Astrocyte of the spinal cord (primary cell): Measurements from ENCODE around the gene PTGR3.

Source experiments
- DNase-seq: peaks from one replicate; pipeline ENCODE4 v3.0.0; 2011; ENCODE audit warnings: low read depth, low spot score
- H3K4me3 ChIP-seq: 2 replicates; pipeline ENCODE4 v1.5.1; 2011; ENCODE audit warnings: low read depth, mild to moderate bottlenecking, low read length, moderate library complexity
- in situ Hi-C: cut with HindIII; loops from 2 replicates; pipeline ENCODE4 v1.10.0; 2017; ENCODE audit warnings: low sequenced_read_pairs
- TF ChIP-seq, protein P1 (sequence below): IDR thresholded peaks from 2 replicates; pipeline ENCODE4 v1.5.1; 2012; ENCODE audit warnings: low read depth, mild to moderate bottlenecking, low read length, inconsistent platforms

The PTGR3 gene

DNA sequence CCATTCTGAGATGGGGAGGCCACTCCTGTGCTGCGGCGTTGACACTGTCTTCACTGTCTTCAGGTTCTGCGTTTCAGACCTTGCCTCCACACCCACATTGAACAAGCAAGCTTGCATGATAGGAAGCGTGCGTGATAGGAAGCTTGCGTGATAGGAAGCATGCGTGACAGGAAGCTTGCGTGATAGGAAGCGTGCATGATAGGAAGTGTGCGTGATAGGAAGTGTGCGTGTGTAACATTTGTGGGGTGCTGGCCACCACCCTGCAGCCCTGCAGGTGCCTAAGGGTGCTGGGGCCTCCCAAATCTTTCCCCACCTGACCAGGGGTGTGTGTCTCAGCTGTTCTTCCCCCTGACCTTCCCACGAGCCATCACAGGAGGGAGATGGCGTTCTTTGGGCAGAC lies 27.0 kb upstream of the PTGR3 start:
- no peak for DNase-seq
- TF ChIP-seq, protein P1, sequence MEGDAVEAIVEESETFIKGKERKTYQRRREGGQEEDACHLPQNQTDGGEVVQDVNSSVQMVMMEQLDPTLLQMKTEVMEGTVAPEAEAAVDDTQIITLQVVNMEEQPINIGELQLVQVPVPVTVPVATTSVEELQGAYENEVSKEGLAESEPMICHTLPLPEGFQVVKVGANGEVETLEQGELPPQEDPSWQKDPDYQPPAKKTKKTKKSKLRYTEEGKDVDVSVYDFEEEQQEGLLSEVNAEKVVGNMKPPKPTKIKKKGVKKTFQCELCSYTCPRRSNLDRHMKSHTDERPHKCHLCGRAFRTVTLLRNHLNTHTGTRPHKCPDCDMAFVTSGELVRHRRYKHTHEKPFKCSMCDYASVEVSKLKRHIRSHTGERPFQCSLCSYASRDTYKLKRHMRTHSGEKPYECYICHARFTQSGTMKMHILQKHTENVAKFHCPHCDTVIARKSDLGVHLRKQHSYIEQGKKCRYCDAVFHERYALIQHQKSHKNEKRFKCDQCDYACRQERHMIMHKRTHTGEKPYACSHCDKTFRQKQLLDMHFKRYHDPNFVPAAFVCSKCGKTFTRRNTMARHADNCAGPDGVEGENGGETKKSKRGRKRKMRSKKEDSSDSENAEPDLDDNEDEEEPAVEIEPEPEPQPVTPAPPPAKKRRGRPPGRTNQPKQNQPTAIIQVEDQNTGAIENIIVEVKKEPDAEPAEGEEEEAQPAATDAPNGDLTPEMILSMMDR: no peak
- in situ Hi-C loops: no loop called here

DNA sequence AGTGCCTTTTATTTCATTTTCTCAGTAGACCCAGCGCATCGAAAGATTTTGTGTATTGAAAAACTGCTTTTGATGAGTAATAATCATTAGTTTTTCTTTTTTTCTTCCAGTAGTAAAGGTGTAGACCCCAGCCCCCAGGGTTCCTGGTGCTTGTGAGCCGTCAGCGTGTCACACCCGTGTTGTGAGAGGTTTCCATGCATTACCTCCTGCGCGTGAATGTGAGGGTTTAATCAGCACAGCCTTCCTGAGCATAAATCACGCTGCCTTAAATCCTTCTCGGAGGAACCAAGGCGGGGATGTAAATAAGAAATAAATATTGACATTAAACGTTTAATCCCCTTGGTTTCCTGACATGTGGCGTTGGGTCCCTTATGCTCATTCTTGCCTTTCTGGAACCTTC lies 26.0 kb upstream of the PTGR3 start:
- DNase-seq: no peak
- no peak overlapping the region for H3K4me3 ChIP-seq
- TF ChIP-seq, protein P1: no peak
- in situ Hi-C loops: no loop called here

More for the DNA sequence above, 27.0 kb upstream of the PTGR3 start:
- H3K4me3 ChIP-seq: no peak overlapping the region

DNA sequence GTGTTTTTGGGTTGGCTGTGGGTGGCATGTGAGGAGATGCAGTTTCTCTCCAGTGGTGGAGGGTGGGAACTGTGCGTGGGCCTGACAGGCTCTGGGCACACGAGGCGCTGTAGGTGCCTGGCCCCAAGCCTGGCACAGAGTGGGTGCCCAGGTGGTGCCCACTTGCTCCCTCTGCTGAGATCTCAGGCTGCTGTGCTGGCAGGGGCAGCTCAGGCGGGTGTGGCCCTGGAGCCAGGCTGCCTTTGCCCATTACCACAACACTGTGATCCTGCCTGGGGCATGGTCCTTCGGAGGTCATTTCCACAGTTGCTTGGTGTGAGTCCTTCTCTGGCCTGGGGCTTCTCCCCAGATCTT lies 22.1 kb upstream of the PTGR3 start:
- TF ChIP-seq, protein P1: no peak
- in situ Hi-C loops: no loop called here
- DNase-seq: no peak
- H3K4me3 ChIP-seq: no peak overlapping the region

DNA sequence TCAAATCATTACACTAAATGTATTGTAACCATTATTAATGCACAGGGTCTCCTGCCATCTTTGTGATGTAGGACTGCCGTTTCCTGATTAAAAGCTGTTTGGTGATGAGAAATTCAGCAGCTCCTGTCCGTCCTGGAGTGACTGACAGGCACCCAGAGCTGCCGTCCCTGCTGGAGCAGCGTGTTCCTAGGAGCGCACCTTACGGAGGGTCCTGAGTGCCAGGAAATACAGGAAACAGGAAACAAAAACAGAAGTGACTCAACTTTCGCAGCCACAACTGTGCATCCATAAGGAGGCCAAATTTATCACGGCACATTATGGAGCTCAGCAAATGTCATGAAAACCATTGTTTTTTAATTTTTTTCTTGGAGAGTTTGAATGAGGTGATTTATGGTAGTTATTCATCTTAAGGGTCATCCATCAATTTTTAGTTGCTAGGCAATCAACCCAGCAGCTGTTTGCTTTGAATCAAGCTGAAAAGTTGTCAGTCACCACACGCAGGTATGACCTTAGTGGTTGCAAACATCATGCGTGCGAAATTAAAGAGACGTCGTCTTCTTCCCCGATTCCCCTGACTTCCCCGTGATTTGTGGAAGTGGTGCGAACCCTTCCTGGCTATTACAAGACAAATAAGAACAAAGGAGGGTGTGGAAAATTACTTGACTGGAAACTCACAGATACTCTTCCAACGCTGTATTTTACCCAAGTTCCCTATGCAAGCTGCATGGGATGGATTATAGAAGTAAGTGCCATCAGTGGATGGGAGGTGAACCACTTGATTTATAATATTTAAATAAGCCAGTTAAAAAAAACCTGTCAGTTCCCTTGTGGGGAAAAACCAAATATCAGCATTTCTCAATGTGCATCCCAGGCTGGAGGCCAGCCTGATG lies 21.5 kb upstream of the PTGR3 start:
- DNase-seq: peak; percentile 54
- in situ Hi-C loops: no loop called here
- no peak overlapping the region for H3K4me3 ChIP-seq
- TF ChIP-seq, protein P1: no peak

DNA sequence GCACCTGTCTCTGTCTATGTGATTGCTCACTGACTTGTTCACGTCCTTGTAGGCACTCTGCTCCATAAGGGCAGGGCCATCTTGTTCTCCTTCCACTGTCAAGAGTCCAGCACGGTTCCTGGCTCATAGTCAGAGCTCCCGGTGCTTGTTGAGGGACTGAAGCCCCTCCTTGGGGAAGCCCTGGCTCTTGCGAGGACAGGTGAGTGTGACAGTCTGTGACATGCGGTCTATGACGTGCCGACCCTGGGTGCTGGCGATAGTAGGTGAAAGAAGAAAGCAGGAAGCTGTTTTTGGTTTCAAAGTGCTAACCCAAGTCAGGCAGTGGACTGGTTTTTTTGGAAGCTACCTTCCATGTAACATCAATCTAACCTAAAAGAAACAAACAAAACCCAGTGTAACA lies 20.5 kb upstream of the PTGR3 start:
- no peak for DNase-seq
- TF ChIP-seq, protein P1: no peak
- in situ Hi-C loops: no loop called here
- no peak overlapping the region for H3K4me3 ChIP-seq

DNA sequence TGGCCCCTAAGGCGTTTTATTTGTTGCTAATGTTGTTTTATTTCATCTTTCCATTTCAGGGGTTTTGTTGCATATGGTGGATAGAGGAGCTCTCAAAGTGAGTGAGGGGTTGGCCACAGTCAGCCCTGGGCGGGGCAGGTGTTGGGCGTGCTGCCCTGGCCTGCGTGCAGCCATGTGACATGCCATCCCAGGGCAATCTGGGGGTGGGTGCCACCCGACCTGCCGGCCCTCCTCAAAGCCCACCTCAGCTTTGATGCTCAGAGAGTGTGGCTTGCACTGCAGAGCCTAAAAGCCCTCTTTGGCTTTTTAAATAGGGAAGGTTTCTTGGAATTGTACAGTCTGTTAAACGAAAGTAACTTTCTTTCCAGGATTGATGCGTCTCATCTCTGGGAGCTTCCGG lies 20.0 kb upstream of the PTGR3 start:
- no peak overlapping the region for H3K4me3 ChIP-seq
- in situ Hi-C loops: no loop called here
- TF ChIP-seq, protein P1: no peak
- no peak for DNase-seq
